ENCODE data around the gene NSDHL.
A peak's percentile ranks its signal among the peaks of the same experiment; 100 is the strongest.

NSDHL gene

GRCh38 chrX:152892999-152893891 is 62.4 kb downstream of the NSDHL start:
- no peak for DNase-seq (ENCODE audit: low read depth in 2 of 3, low spot score in 1 of 3)

GRCh38 chrX:152893980-152894610 is 63.2 kb downstream of the NSDHL start:
- DNase-seq (ENCODE audit: low read depth in 2 of 3, low spot score in 1 of 3), result no peak

- DNase-seq (ENCODE audit: low read depth in 2 of 3, low spot score in 1 of 3), result no peak
Measured at GRCh38 chrX:152895121-152895520, 64.3 kb downstream of the NSDHL start.

DNA sequence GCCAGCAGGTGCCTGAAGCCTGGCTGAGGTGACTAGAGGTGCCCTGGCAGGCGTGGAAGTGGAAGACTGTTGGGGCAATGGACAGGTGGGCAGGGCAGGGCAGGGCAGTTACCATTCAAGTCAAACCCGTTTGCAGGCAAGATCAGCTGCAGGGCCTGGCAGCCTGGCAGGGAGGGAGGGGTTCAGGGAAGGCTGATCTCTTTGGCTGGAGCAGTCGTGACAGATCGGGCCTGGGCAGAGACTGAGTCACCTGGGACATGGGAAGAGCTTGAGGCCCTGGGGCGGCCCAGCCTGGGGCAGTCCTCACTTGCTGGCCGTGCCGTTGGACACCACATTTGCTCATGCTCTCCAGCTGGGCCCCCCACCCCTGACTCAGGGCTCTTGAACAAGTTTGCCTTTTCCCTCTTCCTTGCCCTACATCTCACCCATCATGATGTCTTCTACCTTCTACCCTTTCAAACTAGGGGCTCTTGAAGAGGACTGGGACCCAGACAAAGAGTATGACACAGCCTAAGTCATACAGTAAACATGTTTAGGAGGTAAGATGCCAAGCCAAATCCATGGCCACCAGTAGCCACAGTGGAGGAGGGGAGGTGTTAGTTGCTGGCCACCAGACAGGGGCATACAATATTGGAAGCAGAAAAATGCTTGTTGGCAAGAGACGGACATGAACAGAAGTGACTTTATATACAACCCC is 65.0 kb downstream of the NSDHL start:
- DNase-seq (ENCODE audit: low read depth in 2 of 3, low spot score in 1 of 3), result no peak

GRCh38 chrX:152896450-152896849 is 65.6 kb downstream of the NSDHL start:
- DNase-seq (ENCODE audit: low read depth in 2 of 3, low spot score in 1 of 3), result no peak

GRCh38 chrX:152897222-152898131 is 66.6 kb downstream of the NSDHL start, which contains the start of gene ZNF185:
TSS of gene ZNF185 (plus strand) at chrX:152898067. CDS start at chrX:152914490, 16,423 bp downstream.
- DNase-seq (ENCODE audit: low read depth in 2 of 3, low spot score in 1 of 3), result no peak

GRCh38 chrX:152898442-152898841 is 67.6 kb downstream of the NSDHL start:
- no peak for DNase-seq (ENCODE audit: low read depth in 2 of 3, low spot score in 1 of 3)

GRCh38 chrX:152899111-152899873 is 68.4 kb downstream of the NSDHL start:
- no peak for DNase-seq (ENCODE audit: low read depth in 2 of 3, low spot score in 1 of 3)

GRCh38 chrX:152899874-152900719 is 69.2 kb downstream of the NSDHL start:
- no peak for DNase-seq (ENCODE audit: low read depth in 2 of 3, low spot score in 1 of 3)

DNA sequence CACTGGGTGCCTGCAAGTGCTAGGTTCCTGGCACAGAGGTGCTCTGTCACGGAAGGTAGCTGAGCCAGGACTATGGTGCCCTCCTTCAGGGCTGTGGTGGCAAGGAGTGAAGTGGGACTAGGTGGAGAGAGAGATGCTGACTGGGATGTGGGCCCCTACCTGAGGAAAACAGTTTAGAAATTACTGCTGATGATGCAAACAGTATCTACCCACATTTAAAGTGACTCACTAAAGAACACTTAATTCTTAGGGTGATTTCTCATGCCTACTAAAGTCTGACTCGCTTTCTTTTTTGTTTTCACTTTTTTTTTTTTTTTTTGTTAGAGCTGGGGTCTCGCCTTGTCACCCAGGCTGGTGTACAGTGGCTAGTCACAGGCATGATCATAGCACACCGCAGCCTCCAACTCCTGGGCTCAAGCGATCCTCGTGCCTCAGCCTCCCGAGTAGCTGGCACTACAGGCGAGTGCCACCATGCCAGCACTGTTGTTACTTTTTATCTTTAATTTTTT is 70.1 kb downstream of the NSDHL start:
- DNase-seq (ENCODE audit: low read depth in 2 of 3, low spot score in 1 of 3), result no peak

- no peak for DNase-seq (ENCODE audit: low read depth in 2 of 3, low spot score in 1 of 3)
Measured at GRCh38 chrX:152901816-152902501, 71.1 kb downstream of the NSDHL start.

GRCh38 chrX:152902502-152902820 is 71.6 kb downstream of the NSDHL start:
- DNase-seq (ENCODE audit: low read depth in 2 of 3, low spot score in 1 of 3), result no peak

DNA sequence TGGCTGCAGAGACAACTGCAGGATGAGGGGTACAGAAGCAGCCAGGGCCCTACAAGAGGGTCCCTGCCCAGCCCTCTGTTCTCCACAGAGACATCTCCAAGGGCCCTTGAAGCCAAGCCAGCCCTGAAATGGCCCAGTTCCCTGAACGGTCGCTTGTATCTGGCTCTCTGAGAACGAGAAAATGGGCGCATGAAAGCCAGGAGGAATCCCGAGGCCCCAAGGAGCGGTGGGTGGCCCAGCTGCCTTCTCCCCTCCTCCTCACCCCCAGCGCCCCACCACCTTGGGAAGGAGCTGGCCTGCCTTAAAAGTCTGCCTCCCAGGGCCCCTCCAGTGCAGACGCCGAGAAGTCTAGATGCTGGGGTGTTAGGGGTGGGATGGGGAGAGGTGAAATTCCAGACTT is 72.7 kb downstream of the NSDHL start:
- DNase-seq (ENCODE audit: low read depth in 2 of 3, low spot score in 1 of 3), result no peak

DNA sequence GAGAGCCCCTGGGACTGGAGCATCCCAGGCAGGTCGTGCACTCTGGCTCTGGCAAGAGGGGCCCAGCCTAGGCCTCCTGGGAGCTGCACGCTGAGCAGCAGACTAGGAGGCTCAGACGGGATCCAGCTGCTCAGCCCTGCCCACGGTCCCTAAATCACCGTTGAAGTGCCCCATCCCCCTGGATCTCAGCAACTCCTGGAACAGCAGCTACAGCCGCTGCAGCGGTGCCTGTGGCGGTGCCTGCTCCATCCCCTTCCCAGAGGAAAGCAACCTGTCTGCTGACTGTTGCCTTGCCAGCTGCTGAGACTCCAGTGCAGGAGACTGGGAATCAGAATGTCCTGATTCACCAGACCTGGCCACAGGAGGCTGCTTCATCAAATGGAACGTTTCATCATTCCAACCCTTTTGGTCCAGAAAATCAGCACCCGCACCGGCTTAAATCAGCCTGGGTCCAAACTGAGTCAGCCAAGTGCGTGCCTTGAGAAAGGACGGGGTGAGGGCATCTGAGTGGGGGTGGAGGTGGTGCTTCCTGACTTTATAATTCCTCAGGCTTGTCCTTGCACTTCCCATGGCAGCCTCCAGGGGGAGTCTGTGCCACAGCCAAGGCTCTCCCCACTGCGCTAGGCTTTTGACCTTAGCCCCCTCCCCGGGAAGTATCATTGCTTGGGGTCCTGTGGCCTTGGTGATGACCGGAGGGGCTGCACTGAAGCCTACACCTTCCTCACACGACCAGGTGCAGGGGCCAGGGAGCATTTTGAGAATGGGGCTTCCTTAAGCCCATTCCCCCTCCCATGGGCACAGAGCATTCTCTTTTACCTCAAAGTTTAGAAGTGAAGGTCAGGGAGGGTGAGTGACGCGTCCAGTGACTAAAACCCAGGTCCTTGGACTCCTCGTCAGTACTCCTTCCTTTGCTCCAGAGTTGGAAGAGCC is 73.6 kb downstream of the NSDHL start:
- DNase-seq (ENCODE audit: low read depth in 2 of 3, low spot score in 1 of 3), result peak in 2 of 3 donors; percentile 12 to 32

DNA sequence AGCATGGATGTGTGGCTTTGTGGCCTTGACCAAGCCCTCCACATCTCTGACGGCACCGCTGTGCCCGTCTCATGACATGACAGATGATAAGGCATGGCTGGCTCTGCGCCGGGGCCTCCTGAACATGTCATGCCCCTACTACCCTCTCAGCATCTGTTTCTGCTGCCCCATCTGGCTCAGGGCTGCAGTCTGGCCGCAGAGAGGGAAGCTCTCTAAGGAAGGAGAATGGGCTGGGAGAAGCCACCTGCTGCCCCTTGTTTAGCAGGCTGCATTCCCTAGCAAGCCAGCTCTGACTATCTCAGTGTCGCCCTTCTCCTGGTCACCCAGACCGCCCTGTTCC is 74.2 kb downstream of the NSDHL start:
- no peak for DNase-seq (ENCODE audit: low read depth in 2 of 3, low spot score in 1 of 3)

DNA sequence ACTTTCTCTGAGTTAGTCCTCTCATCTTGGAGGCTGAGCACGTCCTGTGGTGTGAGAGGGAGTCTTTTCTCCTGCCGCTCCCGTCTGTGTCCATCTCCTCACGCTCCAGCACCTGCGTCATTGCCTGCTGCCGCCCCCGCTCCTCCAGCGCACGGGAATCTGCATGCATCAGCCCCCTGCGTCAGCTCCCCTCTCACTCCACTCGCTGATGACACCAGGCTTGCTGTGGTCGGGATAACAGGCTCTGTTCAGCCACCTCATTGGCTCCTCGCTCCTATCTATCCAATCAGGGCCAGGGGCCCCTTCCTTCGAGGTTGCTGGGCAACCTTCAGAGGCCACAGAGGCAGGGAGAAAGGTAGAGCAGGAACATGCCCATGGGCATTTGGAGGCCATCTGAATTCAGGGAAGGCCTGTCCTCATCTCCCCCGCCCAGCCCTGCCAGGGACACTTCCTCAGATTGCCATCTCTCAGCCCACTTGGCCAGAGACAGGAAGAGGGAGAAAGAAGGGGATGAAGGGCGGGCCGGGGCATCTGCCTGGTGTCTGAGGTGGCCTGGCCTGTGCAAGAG is 76.3 kb downstream of the NSDHL start:
- no peak for DNase-seq (ENCODE audit: low read depth in 2 of 3, low spot score in 1 of 3)

DNA sequence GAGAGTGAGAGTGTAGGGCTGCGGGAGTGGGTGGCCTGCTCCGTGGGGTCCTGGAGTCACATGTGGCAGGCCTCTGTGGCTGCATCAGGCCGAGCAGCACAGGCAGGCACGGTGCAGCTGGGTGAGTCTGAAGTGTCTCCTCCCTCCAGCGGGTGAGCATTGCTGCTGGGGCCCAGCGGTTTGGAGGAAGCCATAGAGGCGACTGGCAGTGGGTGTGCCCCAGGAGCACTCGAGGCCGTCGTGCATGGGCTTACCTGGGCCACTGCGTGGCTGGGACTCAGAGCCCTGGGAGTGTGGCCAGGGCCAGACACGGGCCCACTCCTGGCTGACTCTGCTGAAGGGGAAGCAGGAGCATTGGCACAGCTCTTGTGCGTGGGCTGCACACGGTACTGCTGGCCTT is 77.6 kb downstream of the NSDHL start:
- DNase-seq (ENCODE audit: low read depth in 2 of 3, low spot score in 1 of 3), result no peak
